K562 (cell line): Measurements from ENCODE around the gene ADPRHL1. TPM values are rescaled to one million over a fixed set of nuclear protein-coding genes. Genes with fewer than 3 reads are reported as not detected.
A peak's percentile ranks its signal among the peaks of the same experiment; 100 is the strongest.

Source experiments
- DPF2 ChIP-seq: fragments of 450-650 bp; IDR thresholded peaks from 2 replicates; pipeline ENCODE4 v1.6.1; 2016
- HCFC1 ChIP-seq: IDR thresholded peaks from 2 replicates; pipeline ENCODE4 v1.6.1; 2012; ENCODE audit warnings: low read depth, low read length, improper control_type of control experiment
- HEY1 ChIP-seq: fragments of 250-450 bp; sonication (Bioruptor Pico); IDR thresholded peaks from 2 replicates; pipeline ENCODE4 v1.5.0; 2020; ENCODE audit warnings: mild to moderate bottlenecking, moderate library complexity, borderline replicate concordance
- KAT8 ChIP-seq: fragments of 450-650 bp; IDR thresholded peaks from 2 replicates; pipeline ENCODE4 v1.6.1; 2016; ENCODE audit warnings: low read depth, mild to moderate bottlenecking
- KDM5B ChIP-seq: fragments of 200-600 bp; sonication (generic); IDR thresholded peaks from 2 replicates; pipeline ENCODE4 v1.6.1; 2012; ENCODE audit warnings: low read depth, mild to moderate bottlenecking, moderate library complexity, low read length, control low read depth, inconsistent platforms; ENCODE audit not compliant: insufficient replicate concordance
- NFRKB ChIP-seq: fragments of 450-650 bp; IDR thresholded peaks from 2 replicates; pipeline ENCODE4 v1.6.1; 2016; ENCODE audit warnings: low read depth
- NFYB ChIP-seq: IDR thresholded peaks from 2 replicates; pipeline ENCODE4 v1.6.1; 2011; ENCODE audit warnings: mild to moderate bottlenecking, moderate library complexity; ENCODE audit not compliant: insufficient read length; ENCODE audit errors: extremely low read depth
- NKRF ChIP-seq: fragments of 450-650 bp; IDR thresholded peaks from 2 replicates; pipeline ENCODE4 v1.6.1; 2016; ENCODE audit warnings: borderline replicate concordance
- POLR2A ChIP-seq: fragments of 450-650 bp; conservative IDR thresholded peaks from 2 replicates; pipeline ENCODE4 v1.6.1; 2016
- RBM39 ChIP-seq: fragments of 200-400 bp; formaldehyde crosslinking; optimal IDR thresholded peaks from 2 replicates; pipeline ENCODE3; 2018; ENCODE audit warnings: low read depth, low read length
- SIX5 ChIP-seq, 2 experiments: IDR thresholded peaks; 2 replicates each; pipeline ENCODE4 v1.6.1; 2011; ENCODE audit warnings: low read length in 2 of 2, borderline replicate concordance in 1 of 2, low read depth in 1 of 2, mild to moderate bottlenecking in 1 of 2, moderate library complexity in 1 of 2; ENCODE audit not compliant: insufficient read depth in 1 of 2
- TAF7 ChIP-seq: fragments of 450-650 bp; IDR thresholded peaks from 2 replicates; pipeline ENCODE4 v1.6.1; 2016; ENCODE audit warnings: missing genetic modification characterization, missing compliant biosample characterization
- TARDBP ChIP-seq: fragments of 450-650 bp; IDR thresholded peaks from 2 replicates; pipeline ENCODE4 v1.6.1; 2016
- TEAD2 ChIP-seq: fragments of 450-650 bp; IDR thresholded peaks from 2 replicates; pipeline ENCODE4 v1.6.1; 2016; ENCODE audit warnings: missing genetic modification characterization, control low read depth, missing compliant biosample characterization
- YBX1 ChIP-seq: fragments of 450-650 bp; IDR thresholded peaks from 2 replicates; pipeline ENCODE4 v1.7.1; 2016; ENCODE audit warnings: mild to moderate bottlenecking
- ZBTB8A ChIP-seq: fragments of 450-650 bp; IDR thresholded peaks from 2 replicates; pipeline ENCODE4 v1.6.1; 2018; ENCODE audit warnings: mild to moderate bottlenecking, moderate library complexity; ENCODE audit not compliant: partially characterized antibody
- ZNF121 ChIP-seq: sonication (generic); formaldehyde crosslinking; conservative IDR thresholded peaks from 2 replicates; pipeline ENCODE4 v1.8.0; 2022; ENCODE audit warnings: missing genetic modification reagents
- ZNF217 ChIP-seq: sonication (generic); formaldehyde crosslinking; IDR thresholded peaks from 2 replicates; pipeline ENCODE4 v1.8.0; 2022; ENCODE audit warnings: mild to moderate bottlenecking, missing genetic modification reagents
- ZNF785 ChIP-seq: fragments of 250-450 bp; sonication (Bioruptor Pico); IDR thresholded peaks from 2 replicates; pipeline ENCODE4 v1.4.0; 2020; ENCODE audit warnings: mild to moderate bottlenecking
- polyA plus RNA-seq, 8 experiments: library from polyadenylated mRNA; depleted of rRNA in 4 of 8; stranded (reverse) in 5 of 8; unstranded in 3 of 8; fragments of >200 nt; fragmentation: Nextera tagmentation in 2 of 8; fragmentation: Illumina TruSeq in 1 of 8; extraction: Ambion mirVana in 2 of 8; extraction: Trizol in 1 of 8; gene quantifications; 2 replicates each; pipeline versions ENCODE4 v1.2.1 to v1.2.3, GENCODE V29; 2011 to 2014; ENCODE audit warnings: inconsistent platforms in 1 of 8, missing spikeins in 1 of 8
- total RNA-seq, 7 experiments: library from RNA; depleted of rRNA in 6 of 7; stranded (reverse); fragments of >200 nt in 6 of 7; fragmentation: Illumina TruSeq in 2 of 7; extraction: Trizol in 2 of 7; gene quantifications; 2 replicates each; pipeline versions ENCODE4 v1.2.1 to v1.2.3, GENCODE V29; 2011 to 2021; ENCODE audit warnings: low replicate concordance in 1 of 7
- TF ChIP-seq, protein P1 (sequence below): fragments of 250-450 bp; sonication (Bioruptor Pico); IDR thresholded peaks from 2 replicates; pipeline ENCODE4 v1.4.0; 2020

Gene ADPRHL1
- total and polyA plus RNA-seq, 9 of the 15 experiments (the other 6 are each of a cell fraction or from before 2014, with no cell fraction given), result 0.06 to 0.76 (median 0.37) TPM; not detected in 1

DNA sequence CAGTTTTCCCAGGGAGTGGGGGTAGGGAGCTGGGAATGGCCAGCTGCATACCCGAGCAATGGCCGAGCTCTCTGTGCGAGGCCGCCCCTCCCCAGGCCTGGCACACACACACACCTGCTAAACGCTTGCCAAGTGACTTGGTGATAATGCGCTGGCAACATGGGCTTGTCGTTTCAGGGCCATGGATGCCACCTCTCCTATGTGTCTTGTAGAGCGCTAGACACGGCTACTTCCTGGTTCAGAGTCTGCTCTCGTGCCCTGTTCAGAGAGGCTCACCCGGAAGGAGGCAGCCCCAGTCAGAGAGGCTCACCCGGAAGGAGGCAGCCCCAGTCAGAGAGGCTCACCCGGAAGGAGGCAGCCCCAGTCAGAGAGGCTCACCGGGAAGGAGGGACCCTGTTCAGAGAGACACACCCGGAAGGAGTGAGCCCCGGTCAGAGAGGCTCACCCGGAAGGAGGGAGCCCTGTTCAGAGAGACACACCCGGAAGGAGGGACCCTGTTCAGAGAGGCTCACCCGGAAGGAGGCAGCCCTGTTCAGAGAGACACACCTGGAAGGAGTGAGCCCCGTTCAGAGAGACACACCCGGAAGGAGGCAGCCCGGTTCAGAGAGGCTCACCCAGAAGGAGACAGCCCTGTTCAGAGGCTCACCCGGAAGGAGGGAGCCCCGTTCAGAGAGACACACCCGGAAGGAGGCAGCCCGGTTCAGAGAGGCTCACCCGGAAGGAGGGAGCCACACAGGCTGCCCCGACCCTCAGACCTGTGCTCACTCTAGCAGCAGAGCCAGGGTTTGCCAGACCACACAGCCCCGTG, 4.2 kb downstream of the ADPRHL1 start (continued):
- TF ChIP-seq HCFC1 (peak; percentile 83), ZNF785 (no peak), TARDBP (no peak), TAF7 (tag) (peak; percentile 40; the same call in 1 of the 2 replicates), RBM39 (no peak), ZNF121 (CRISPR knock-in tag) (peak; percentile 95), DPF2 (no peak), NFYB (no peak), SIX5 (IDR thresholded peaks at IDR 0.05; ENCODE audit: borderline replicate concordance in 1 of 2, insufficient read depth in 1 of 2, low read depth in 1 of 2, low read length in 2 of 2) (peak; percentile 36 to 37; a peak in 2 of 4 replicates), KDM5B (peak; percentile 43), POLR2A (peak; percentile 73), ZBTB8A (no peak), NFRKB (peak; percentile 50; the same call in 1 of the 2 replicates), HEY1 (CRISPR knock-in tag) (no peak), KAT8 (no peak), NKRF (peak; percentile 3; the same call in 1 of the 2 replicates), YBX1 (no peak), TEAD2 (no peak), ZNF217 (CRISPR knock-in tag) (no peak)
- TF ChIP-seq, protein P1, sequence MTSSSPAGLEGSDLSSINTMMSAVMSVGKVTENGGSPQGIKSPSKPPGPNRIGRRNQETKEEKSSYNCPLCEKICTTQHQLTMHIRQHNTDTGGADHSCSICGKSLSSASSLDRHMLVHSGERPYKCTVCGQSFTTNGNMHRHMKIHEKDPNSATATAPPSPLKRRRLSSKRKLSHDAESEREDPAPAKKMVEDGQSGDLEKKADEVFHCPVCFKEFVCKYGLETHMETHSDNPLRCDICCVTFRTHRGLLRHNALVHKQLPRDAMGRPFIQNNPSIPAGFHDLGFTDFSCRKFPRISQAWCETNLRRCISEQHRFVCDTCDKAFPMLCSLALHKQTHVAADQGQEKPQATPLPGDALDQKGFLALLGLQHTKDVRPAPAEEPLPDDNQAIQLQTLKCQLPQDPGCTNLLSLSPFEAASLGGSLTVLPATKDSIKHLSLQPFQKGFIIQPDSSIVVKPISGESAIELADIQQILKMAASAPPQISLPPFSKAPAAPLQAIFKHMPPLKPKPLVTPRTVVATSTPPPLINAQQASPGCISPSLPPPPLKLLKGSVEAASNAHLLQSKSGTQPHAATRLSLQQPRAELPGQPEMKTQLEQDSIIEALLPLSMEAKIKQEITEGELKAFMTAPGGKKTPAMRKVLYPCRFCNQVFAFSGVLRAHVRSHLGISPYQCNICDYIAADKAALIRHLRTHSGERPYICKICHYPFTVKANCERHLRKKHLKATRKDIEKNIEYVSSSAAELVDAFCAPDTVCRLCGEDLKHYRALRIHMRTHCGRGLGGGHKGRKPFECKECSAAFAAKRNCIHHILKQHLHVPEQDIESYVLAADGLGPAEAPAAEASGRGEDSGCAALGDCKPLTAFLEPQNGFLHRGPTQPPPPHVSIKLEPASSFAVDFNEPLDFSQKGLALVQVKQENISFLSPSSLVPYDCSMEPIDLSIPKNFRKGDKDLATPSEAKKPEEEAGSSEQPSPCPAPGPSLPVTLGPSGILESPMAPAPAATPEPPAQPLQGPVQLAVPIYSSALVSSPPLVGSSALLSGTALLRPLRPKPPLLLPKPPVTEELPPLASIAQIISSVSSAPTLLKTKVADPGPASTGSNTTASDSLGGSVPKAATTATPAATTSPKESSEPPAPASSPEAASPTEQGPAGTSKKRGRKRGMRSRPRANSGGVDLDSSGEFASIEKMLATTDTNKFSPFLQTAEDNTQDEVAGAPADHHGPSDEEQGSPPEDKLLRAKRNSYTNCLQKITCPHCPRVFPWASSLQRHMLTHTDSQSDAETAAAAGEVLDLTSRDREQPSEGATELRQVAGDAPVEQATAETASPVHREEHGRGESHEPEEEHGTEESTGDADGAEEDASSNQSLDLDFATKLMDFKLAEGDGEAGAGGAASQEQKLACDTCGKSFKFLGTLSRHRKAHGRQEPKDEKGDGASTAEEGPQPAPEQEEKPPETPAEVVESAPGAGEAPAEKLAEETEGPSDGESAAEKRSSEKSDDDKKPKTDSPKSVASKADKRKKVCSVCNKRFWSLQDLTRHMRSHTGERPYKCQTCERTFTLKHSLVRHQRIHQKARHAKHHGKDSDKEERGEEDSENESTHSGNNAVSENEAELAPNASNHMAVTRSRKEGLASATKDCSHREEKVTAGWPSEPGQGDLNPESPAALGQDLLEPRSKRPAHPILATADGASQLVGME, result no peak
